Ectodermal cell (in vitro differentiated cells): ENCODE measurements around the gene NEXN.
A peak's percentile ranks its signal among the peaks of the same experiment; 100 is the strongest.

ENCODE experiments used
- H3K27ac ChIP-seq: 2 replicates; pipeline ENCODE4 v1.7.0; 2013; ENCODE audit warnings: mild to moderate bottlenecking, low read depth, low read length; ENCODE audit not compliant: insufficient read depth, poor library complexity, severe bottlenecking
- H3K27me3 ChIP-seq: 2 replicates; pipeline ENCODE4 v1.7.0; 2013; ENCODE audit warnings: mild to moderate bottlenecking, low read length; ENCODE audit not compliant: insufficient read depth, control insufficient read depth, poor library complexity, severe bottlenecking
- H3K36me3 ChIP-seq: one replicate; pipeline ENCODE4 v1.7.0; 2013; ENCODE audit warnings: low read length; ENCODE audit not compliant: control insufficient read depth, insufficient read depth
- H3K4me1 ChIP-seq: one replicate; pipeline ENCODE4 v1.7.0; 2013; ENCODE audit warnings: low read length; ENCODE audit not compliant: control insufficient read depth, insufficient read depth
- H3K4me3 ChIP-seq: 2 replicates; pipeline ENCODE4 v1.7.0; 2013; ENCODE audit warnings: low read depth, low read length, control low read depth; ENCODE audit not compliant: insufficient read depth
- H3K9me3 ChIP-seq: 2 replicates; pipeline ENCODE4 v1.7.0; 2013; ENCODE audit warnings: mild to moderate bottlenecking, low read length, moderate library complexity; ENCODE audit not compliant: control insufficient read depth
- WGBS, 2 experiments: methylation state at CpG; one replicate each; pipeline ENCODE4 v1.1.7; 2013; ENCODE audit warnings: missing lambda C conversion rate in 2 of 2; 5-methylcytosine and 5-hydroxymethylcytosine counted together

Gene NEXN

DNA sequence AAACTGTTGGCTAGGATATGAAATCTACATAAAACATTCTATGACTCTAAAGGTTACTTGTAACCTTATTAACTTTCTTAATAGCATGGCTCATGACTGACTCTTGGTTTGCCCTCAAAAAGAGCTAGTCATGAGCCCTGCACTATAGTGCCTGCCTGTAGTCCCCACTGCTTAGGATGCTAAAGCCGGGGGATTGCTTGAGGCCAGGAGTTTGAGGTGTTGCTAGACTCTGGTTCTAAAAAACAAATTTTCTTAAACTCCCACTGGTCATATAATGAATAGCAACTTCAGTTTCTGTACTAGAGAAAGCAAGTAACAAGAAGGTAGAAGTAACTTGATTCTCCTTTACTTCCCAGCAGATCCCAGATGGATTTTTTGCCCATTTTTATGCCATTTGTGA, 15.8 kb upstream of the NEXN start:
- WGBS, 2 experiments = 100% methylated on average over 1 of the region's 1 CpG

DNA sequence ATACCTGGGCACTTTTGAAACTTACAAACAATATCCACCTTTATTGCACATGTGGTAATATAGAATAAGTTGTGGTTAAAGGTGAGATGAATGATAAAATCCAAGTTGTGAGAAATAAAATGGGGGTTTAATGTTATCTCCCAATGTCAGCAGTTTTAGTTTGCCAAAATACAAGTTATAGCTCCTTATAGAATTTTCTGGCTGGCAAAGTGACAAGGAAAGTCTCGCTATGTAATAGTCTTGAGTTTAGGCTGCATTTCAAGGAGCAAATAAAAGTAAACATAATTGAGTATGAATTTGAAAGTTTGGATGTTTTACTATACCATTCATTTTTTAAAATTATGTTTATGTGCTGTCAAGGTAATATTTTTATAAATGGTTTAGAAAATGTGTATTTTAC, 15.0 kb upstream of the NEXN start:
- no peak overlapping the region for H3K27ac ChIP-seq
- H3K9me3 ChIP-seq = no peaks in the 10 kb centered on the region
- no peak overlapping the region for H3K4me3 ChIP-seq
- no peaks in the 10 kb centered on the region for H3K27me3 ChIP-seq
- WGBS, 2 experiments = 100% methylated on average over 1 of the region's 1 CpG; no CpG with 5 or more reads in 1 of the 2 experiments
- H3K36me3 ChIP-seq = no peaks in the 10 kb centered on the region
- no peaks in the 10 kb centered on the region for H3K4me1 ChIP-seq

More for the DNA sequence above, 15.8 kb upstream of the NEXN start:
- Histone ChIP-seq H3K27me3 (no peaks in the 10 kb centered on the region), H3K9me3 (no peaks in the 10 kb centered on the region), H3K27ac (no peak overlapping the region), H3K36me3 (no peaks in the 10 kb centered on the region), H3K4me3 (no peak overlapping the region), H3K4me1 (no peaks in the 10 kb centered on the region)

DNA sequence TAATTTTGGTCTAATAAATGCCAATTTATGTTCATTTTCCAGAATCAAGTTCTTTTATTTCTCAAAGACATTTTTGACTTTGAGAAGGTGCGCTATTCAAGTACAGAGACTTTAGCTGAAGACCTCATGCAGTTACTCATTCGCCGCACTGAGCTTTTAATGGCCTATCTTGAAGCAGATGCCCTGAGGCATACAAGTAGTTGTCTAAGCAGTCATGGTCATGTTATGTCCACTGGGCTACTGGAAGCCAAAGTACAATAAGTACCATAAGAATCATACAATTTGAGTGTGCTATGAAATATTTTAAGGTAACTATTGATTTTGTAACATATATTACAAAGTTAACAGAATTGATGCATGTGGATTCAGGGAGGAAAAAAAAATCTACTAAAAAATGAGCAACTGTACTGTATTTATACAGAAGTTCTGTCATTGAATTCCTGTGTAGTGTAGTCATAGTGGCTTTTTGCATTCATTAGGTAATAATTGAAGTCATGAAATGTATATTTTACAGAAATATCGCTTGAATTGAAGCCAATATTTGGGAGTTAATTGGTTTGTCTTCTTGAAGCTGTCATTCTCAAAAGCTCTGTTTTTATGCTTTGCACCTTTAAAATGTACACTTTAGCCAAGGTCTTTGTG, 13.5 kb upstream of the NEXN start:
- no peaks in the 10 kb centered on the region for H3K27me3 ChIP-seq
- no peaks in the 10 kb centered on the region for H3K4me1 ChIP-seq
- no peak overlapping the region for H3K27ac ChIP-seq
- no peaks in the 10 kb centered on the region for H3K9me3 ChIP-seq
- no peaks in the 10 kb centered on the region for H3K36me3 ChIP-seq
- no peak overlapping the region for H3K4me3 ChIP-seq
- WGBS, 2 experiments = 96 to 97% methylated on average over 4 of the region's 4 CpGs

DNA sequence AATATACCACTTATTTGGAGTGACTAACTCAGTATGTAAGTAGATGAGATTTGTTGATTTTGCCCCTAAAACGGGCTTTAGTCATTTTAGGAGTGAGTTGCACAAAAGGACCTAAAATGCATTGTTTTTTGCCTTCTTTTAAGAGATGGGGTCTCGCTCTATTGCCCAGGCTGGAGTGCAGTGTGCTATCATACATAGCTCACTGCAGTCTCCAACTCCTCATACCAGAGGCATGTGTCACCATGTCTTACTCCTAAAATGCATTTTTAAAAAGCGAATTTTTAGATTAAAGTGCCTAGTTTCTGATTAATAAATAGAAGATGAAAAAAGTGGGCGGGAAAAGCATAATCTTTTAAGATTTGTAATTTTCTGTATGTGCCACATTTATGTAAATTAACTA, 11.5 kb upstream of the NEXN start:
- H3K27me3 ChIP-seq = no peaks in the 10 kb centered on the region
- 93 to 98% methylated on average over 2 to 4 of the region's 4 CpGs for WGBS, 2 experiments
- no peak overlapping the region for H3K27ac ChIP-seq
- no peaks in the 10 kb centered on the region for H3K36me3 ChIP-seq
- H3K4me3 ChIP-seq = no peak overlapping the region
- no peaks in the 10 kb centered on the region for H3K4me1 ChIP-seq
- no peaks in the 10 kb centered on the region for H3K9me3 ChIP-seq

DNA sequence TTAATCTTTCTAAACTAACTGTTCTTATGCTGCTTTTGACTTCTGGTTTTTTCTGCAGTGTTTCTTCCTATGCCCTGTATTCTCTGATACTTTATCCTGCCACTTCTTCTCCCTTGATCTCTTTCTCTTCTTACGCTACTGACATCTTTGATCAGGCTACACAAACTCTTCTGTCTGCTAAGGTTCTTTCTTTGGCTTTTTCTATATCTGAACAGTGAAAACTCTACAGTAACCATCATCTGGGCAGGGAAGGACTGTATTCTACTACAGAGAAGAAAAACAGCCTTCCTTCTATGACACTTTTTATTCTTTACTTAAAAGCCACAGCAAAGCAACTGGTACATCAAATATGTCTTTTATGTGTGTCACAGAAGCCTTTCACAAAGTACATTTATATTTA, 7.4 kb upstream of the NEXN start:
- Histone ChIP-seq H3K9me3 (no peaks in the 10 kb centered on the region), H3K27ac (no peak overlapping the region), H3K27me3 (no peaks in the 10 kb centered on the region), H3K4me1 (no peaks in the 10 kb centered on the region), H3K4me3 (no peak overlapping the region), H3K36me3 (no peaks in the 10 kb centered on the region)
- WGBS, 2 experiments = 91 to 96% methylated on average over 1 of the region's 1 CpG

DNA sequence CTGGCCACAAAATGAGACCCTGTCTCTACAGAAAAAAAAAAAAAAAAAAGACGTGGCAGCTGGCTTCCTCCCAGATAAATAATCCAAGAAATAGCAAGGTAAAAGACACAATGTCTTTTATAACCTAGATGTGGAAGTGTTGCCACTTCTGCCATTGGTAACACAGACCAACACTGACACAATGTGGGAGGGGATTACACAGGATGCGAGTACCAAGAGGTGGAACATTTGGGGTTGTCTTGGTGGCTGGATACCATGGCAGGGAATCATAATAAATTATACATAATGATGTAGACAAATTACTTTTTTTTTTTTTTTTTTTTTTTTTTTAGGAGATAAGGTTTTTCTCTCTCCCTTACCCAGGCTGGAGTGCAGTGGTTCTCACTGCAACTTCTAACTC, 6.0 kb upstream of the NEXN start:
- no peaks in the 10 kb centered on the region for H3K9me3 ChIP-seq
- H3K27ac ChIP-seq = no peak overlapping the region
- no peaks in the 10 kb centered on the region for H3K4me1 ChIP-seq
- no peak overlapping the region for H3K4me3 ChIP-seq
- no peaks in the 10 kb centered on the region for H3K36me3 ChIP-seq
- no CpG with 5 or more reads among the region's 2 CpGs for WGBS, 2 experiments
- H3K27me3 ChIP-seq = no peaks in the 10 kb centered on the region

DNA sequence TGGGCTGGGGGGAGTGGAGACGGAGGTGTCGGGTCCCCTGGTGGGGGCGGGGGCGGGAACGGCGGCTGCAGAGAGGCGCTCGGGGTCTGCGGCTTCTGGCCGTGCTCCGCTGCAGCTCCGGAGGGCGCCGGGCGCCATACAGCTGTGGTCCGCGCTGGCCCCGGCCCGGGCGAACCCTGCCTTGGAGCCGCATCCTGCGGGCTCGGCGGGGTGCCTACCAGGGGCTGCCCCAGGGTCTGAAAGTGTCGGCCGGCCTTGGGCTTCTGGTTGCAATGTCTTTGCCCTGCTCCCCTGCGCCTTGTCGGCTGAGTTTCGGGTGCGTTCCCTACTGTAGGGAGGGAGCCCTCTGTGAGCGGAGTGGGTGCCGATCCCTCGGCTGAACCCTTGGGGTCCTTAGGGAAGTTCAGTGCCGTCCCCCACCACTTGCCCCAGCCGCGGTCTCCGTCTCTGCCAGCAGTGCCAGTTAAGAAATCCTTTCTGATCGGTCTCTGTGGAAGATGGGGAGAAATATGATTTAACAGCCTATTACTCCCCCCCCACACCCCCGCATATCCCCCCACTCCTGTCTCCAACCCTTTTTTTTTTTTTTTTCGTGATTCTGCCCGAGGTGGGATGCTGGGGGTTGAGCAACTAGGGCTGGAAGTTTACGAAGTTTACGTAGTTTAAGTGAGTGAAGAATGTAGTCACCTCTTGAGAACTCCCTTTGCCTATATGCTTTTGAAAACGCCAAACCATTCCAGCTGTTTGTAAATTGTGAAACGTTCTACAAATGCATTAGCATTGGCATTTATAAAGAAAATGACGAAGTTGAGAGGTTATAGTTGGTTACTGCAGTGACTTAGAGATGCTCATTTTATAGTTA, 588 bp downstream of the NEXN start:
- Histone ChIP-seq H3K27me3 (no peaks in the 10 kb centered on the region), H3K27ac (peak overlapping the region; percentile 91), H3K4me1 (no peaks in the 10 kb centered on the region), H3K36me3 (no peaks in the 10 kb centered on the region), H3K4me3 (peak overlapping the region; percentile 89), H3K9me3 (no peaks in the 10 kb centered on the region)
- WGBS, 2 experiments = 1% methylated on average over 39 to 43 of the region's 46 CpGs

DNA sequence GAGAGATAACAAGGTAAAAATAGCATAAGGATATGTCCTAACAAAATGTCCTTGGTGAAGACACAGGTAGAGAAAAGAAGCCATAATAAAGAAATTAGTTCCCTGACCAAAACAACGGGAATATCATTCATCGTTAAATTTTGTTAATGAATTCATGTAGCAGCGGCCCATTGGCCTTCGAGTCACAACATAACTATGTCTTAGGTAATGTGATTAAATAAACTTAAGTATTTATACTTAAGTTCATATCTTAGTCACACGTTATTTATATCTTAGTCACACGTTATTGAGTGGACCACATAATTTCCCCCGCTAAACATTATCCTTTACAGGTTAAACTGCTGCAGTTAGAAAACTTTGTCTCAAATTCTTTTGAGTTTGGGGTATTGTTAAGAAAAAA, 1.2 kb downstream of the NEXN start:
- Histone ChIP-seq H3K4me1 (no peaks in the 10 kb centered on the region), H3K4me3 (peak overlapping the region; percentile 89), H3K27ac (no peak overlapping the region), H3K36me3 (no peaks in the 10 kb centered on the region), H3K27me3 (no peaks in the 10 kb centered on the region), H3K9me3 (no peaks in the 10 kb centered on the region)
- WGBS, 2 experiments = 35 to 57% methylated on average over 2 to 7 of the region's 7 CpGs

DNA sequence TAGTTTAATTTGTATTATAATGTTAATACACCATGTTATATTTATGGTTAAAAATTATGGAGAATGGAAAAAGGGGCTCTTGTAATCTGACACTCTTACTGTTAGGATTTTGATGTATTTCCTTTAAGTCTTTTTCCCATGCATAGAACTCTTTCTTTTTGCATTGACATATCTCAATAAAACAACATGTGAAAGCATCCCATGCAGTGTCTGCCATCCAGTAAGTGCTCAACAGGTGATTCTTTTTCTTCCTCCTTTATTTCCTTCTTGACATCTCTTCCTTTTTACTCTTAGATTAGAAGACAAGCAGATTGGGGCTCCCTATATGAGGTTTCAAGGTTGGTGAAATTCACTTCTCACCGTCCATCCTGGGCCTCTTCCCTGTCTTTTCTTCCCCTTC, 2.8 kb downstream of the NEXN start:
- Histone ChIP-seq H3K27me3 (no peaks in the 10 kb centered on the region), H3K27ac (no peak overlapping the region), H3K9me3 (no peaks in the 10 kb centered on the region), H3K36me3 (no peaks in the 10 kb centered on the region), H3K4me1 (no peaks in the 10 kb centered on the region), H3K4me3 (no peak overlapping the region)
- 79 to 85% methylated on average over 1 of the region's 1 CpG for WGBS, 2 experiments

DNA sequence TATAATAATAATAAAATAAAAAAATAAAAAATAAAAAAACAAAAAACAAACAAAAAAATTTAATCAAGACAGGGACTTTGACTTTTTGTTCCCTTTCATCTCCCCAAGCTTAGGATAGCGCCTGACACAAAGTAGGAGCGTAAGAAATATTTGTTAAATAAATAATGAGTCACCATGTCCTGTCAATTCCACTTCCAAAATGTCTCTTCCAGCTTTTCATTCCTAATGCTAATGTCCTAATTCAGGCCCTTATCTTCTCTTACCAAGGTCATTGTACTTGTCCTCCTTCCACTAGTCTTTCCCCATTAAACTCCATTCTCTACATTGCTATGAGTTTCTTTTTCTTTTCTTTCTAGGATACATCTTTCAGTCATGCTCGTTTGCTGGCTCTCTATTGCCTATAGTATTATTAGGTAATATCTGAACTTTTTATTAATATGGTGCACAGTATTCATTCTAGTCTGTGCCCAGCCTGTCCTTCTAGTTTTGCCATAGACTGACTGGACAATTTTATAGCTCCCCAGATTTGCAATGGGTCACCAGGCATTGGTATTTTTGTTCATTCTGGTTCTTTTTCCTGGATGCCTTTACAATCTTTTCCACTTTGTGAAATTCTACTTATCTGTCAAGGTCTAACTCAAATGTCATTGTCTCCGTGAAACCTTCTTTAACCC, 11.4 kb downstream of the NEXN start:
- Histone ChIP-seq H3K27ac (no peak overlapping the region), H3K4me3 (no peak overlapping the region), H3K9me3 (no peaks in the 10 kb centered on the region), H3K4me1 (no peaks in the 10 kb centered on the region), H3K27me3 (no peaks in the 10 kb centered on the region), H3K36me3 (no peaks in the 10 kb centered on the region)
- WGBS, 2 experiments = 91 to 96% methylated on average over 3 of the region's 4 CpGs
